UCSD-AML1 (cell line): ENCODE data around the gene GOLGA6L2.
"Not testable (repeated sequence)": the region's sequence is repeated elsewhere in the genome, so short reads cannot be mapped to it uniquely, and the experiment has no call there.

ENCODE experiments used
- DNase-seq: peaks from one replicate; lab custom pipeline; 2025; ENCODE audit not compliant: unreplicated experiment; lab: John Stamatoyannopoulos, UW

GOLGA6L2 gene

GRCh38 chr15:23447107-23447500 is at the start of gene GOLGA6L2:
GOLGA6L2 (minus strand) TSS chr15:23447243; CDS start chr15:23447181, 62 bp downstream.
- DNase-seq: no peak

- DNase-seq: no peak
These were observed 37.8 kb upstream of the GOLGA6L2 start for GRCh38 chr15:23484870-23485269.

GRCh38 chr15:23483821-23484299 is 36.8 kb upstream of the GOLGA6L2 start:
- no peak for DNase-seq

- no peak for DNase-seq
These were observed 35.9 kb upstream of the GOLGA6L2 start for GRCh38 chr15:23482764-23483489.

GRCh38 chr15:23482228-23482627 is 35.2 kb upstream of the GOLGA6L2 start:
- DNase-seq: no peak

GRCh38 chr15:23477920-23478319 is 30.9 kb upstream of the GOLGA6L2 start:
- no peak for DNase-seq

- DNase-seq: no peak
These were observed 25.6 kb upstream of the GOLGA6L2 start for GRCh38 chr15:23472678-23473077.

GRCh38 chr15:23472033-23472432 is 25.0 kb upstream of the GOLGA6L2 start:
- DNase-seq: no peak

- no peak for DNase-seq
These were observed 20.1 kb upstream of the GOLGA6L2 start for GRCh38 chr15:23467110-23467600.

- DNase-seq: no peak
These were observed 10.8 kb upstream of the GOLGA6L2 start for GRCh38 chr15:23457890-23458289.

GRCh38 chr15:23446215-23447106 is 582 bp downstream of the GOLGA6L2 start:
- no peak for DNase-seq

- no peak for DNase-seq
These were observed 2.8 kb downstream of the GOLGA6L2 start for GRCh38 chr15:23444269-23444668.

- no peak for DNase-seq
These were observed 5.8 kb downstream of the GOLGA6L2 start for GRCh38 chr15:23441204-23441603.

- DNase-seq: no peak
These were observed 6.4 kb downstream of the GOLGA6L2 start for GRCh38 chr15:23440596-23440995.

GRCh38 chr15:23439513-23439912 is 7.5 kb downstream of the GOLGA6L2 start:
- DNase-seq: no peak

GRCh38 chr15:23438816-23439466 is 8.1 kb downstream of the GOLGA6L2 start:
- DNase-seq: no peak

GRCh38 chr15:23437673-23438072 is 9.4 kb downstream of the GOLGA6L2 start:
- DNase-seq: no peak

GRCh38 chr15:23437146-23437545 is 9.9 kb downstream of the GOLGA6L2 start:
- no peak for DNase-seq

GRCh38 chr15:23436421-23436820 is 10.6 kb downstream of the GOLGA6L2 start:
- DNase-seq: no peak

GRCh38 chr15:23434699-23435098 is 12.3 kb downstream of the GOLGA6L2 start:
- not testable (repeated sequence) for DNase-seq

GRCh38 chr15:23425327-23425726 is 21.7 kb downstream of the GOLGA6L2 start:
- DNase-seq: not testable (repeated sequence)
